ENCODE results near the gene MBD4. TPM values are rescaled to one million over a fixed set of nuclear protein-coding genes. Genes with fewer than 3 reads are reported as not detected.
A peak's percentile ranks its signal among the peaks of the same experiment; 100 is the strongest.

MBD4 gene
- total RNA-seq, 1 experiment from 2014 or later: 40.1 TPM

- no peak overlapping the region for H2BK15ac ChIP-seq (ENCODE audit: low read depth, low read length)
- peaks cover 11% of the 10 kb centered on the region; the same call in 1 of the 2 replicates for H3K4me1 ChIP-seq (ENCODE audit: insufficient read depth, low read length)
- no CpG with 5 or more reads among the region's 13 CpGs for WGBS (ENCODE audit: extremely low coverage, insufficient read length, low lambda C conversion rate)
- Mint-ChIP-seq H3K36me3 (ENCODE audit: insufficient read depth in 1 of 3, low read depth in 3 of 3) (peaks cover 2 to 21% (median 9%) of the 10 kb centered on the region in 3 experiments; a peak in 6 of 7 replicates), H3K27me3 (ENCODE audit: low read depth) (peaks cover 5% of the 10 kb centered on the region; the same call in 1 of the 2 replicates), H3K4me3 (no peak overlapping the region), H3K27ac (peak overlapping the region; percentile 68 to 83 (median 79); a peak in 6 of 7 replicates), H3K9me3 (no peaks in the 10 kb centered on the region), H3K4me1 (peaks cover 47 to 49% of the 10 kb centered on the region in 2 experiments)
- no peaks in the 10 kb centered on the region for H3K79me2 ChIP-seq (ENCODE audit: insufficient read depth, low read length)
- H3K23ac ChIP-seq (ENCODE audit: insufficient read length, low read depth, low read length): no peak overlapping the region
- H3K9ac ChIP-seq (ENCODE audit: extremely low read depth, insufficient read length, low read length): peak overlapping the region; percentile 25
- H2BK120ac ChIP-seq (ENCODE audit: low read depth, low read length, poor library complexity, severe bottlenecking): no peak overlapping the region
- H2BK12ac ChIP-seq (ENCODE audit: insufficient read length, low read depth, low read length): no peak overlapping the region
- no peak overlapping the region for H4K8ac ChIP-seq (replicated peaks; ENCODE audit: insufficient read length, low read depth, low read length)
- TF ChIP-seq, protein P1, sequence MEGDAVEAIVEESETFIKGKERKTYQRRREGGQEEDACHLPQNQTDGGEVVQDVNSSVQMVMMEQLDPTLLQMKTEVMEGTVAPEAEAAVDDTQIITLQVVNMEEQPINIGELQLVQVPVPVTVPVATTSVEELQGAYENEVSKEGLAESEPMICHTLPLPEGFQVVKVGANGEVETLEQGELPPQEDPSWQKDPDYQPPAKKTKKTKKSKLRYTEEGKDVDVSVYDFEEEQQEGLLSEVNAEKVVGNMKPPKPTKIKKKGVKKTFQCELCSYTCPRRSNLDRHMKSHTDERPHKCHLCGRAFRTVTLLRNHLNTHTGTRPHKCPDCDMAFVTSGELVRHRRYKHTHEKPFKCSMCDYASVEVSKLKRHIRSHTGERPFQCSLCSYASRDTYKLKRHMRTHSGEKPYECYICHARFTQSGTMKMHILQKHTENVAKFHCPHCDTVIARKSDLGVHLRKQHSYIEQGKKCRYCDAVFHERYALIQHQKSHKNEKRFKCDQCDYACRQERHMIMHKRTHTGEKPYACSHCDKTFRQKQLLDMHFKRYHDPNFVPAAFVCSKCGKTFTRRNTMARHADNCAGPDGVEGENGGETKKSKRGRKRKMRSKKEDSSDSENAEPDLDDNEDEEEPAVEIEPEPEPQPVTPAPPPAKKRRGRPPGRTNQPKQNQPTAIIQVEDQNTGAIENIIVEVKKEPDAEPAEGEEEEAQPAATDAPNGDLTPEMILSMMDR (conservative IDR thresholded peaks at IDR 0.05): no peak
- H2BK20ac ChIP-seq (ENCODE audit: low read depth, low read length, poor library complexity, severe bottlenecking): no peak overlapping the region
- H3K79me1 ChIP-seq (ENCODE audit: insufficient read depth, low read depth, low read length, poor library complexity, severe bottlenecking): no peaks in the 10 kb centered on the region
- no peak overlapping the region for H2AFZ ChIP-seq (ENCODE audit: low read length)
- no peak overlapping the region for H3K14ac ChIP-seq (ENCODE audit: insufficient read depth, low read length)
- H3K18ac ChIP-seq (ENCODE audit: insufficient read length, low read depth, low read length): no peak overlapping the region
- H4K91ac ChIP-seq (ENCODE audit: insufficient read length, low read depth, low read length): no peak overlapping the region
- H3K27ac ChIP-seq (ENCODE audit: insufficient read length, low read depth, low read length): no peak overlapping the region
- H3K23me2 ChIP-seq (ENCODE audit: insufficient read length, low read depth, low read length, poor library complexity, severe bottlenecking): no peaks in the 10 kb centered on the region
- H3T11ph ChIP-seq (ENCODE audit: low read length): no peak overlapping the region
- no peaks in the 10 kb centered on the region for H3K27me3 ChIP-seq (ENCODE audit: insufficient read depth, low read length)
- no peak overlapping the region for H2AK5ac ChIP-seq (ENCODE audit: insufficient read length, low read length)
- no peak overlapping the region for H3K4ac ChIP-seq (ENCODE audit: low read depth, low read length)
- no peak overlapping the region for H3K56ac ChIP-seq (ENCODE audit: insufficient read length, low read depth, low read length)
- no peak overlapping the region for H2BK5ac ChIP-seq (ENCODE audit: insufficient read length, low read length)
- H4K20me1 ChIP-seq (ENCODE audit: control insufficient read depth, insufficient read depth, insufficient read length): no peaks in the 10 kb centered on the region
- no peak for DNase-seq
- no peak overlapping the region for H4K5ac ChIP-seq (ENCODE audit: insufficient read length, low read depth, low read length)
- H3K9me3 ChIP-seq (ENCODE audit: control insufficient read depth, low read depth, low read length): no peaks in the 10 kb centered on the region
- H3K4me2 ChIP-seq (ENCODE audit: insufficient read depth, insufficient read length, low read length): no peak overlapping the region
Observed at GRCh38 chr3:129487183-129487867, 47.6 kb upstream of the MBD4 start.

Data from H9 (cell line).